ENCODE data around the gene CDC25B. TPM values are rescaled to one million over a fixed set of nuclear protein-coding genes. Genes with fewer than 3 reads are reported as not detected.

CDC25B gene
- total and polyA plus RNA-seq, 2 of the 13 experiments (the other 11 are each of a cell fraction or from before 2014, with no cell fraction given) = 14.5 to 19.4 TPM

GRCh38 chr20:3820048-3820900 lies 24.2 kb downstream of the CDC25B start, which contains the start of gene AP5S1 (continued):
- TF ChIP-seq RXRB (CRISPR knock-in tag; IDR thresholded peaks at IDR 0.05; ENCODE audit: borderline replicate concordance) = peak; percentile 77; the same call in 1 of the 2 replicates
- TF ChIP-seq EED (CRISPR knock-in tag; IDR thresholded peaks at IDR 0.05) = peak; percentile 94
- 0 out of 2 replicates have a peak, but pooled peaks have one; percentile 58 for TF ChIP-seq THYN1 (CRISPR knock-in tag; IDR thresholded peaks at IDR 0.05; ENCODE audit: borderline replicate concordance, low read depth)
- peak; percentile 90; the same call in 1 of the 2 replicates for TF ChIP-seq ZKSCAN8 (CRISPR knock-in tag; IDR thresholded peaks at IDR 0.05; ENCODE audit: borderline replicate concordance)
- TF ChIP-seq BATF2 (CRISPR knock-in tag; IDR thresholded peaks at IDR 0.05) = peak; percentile 86
- TF ChIP-seq ZC3H4 (CRISPR knock-in tag; IDR thresholded peaks at IDR 0.05; ENCODE audit: borderline replicate concordance) = peak; percentile 11; the same call in 1 of the 2 replicates
- TF ChIP-seq ZNF878 (CRISPR knock-in tag; IDR thresholded peaks at IDR 0.05) = peak; percentile 93; the same call in 1 of the 2 replicates
- TF ChIP-seq RFX5 (IDR thresholded peaks at IDR 0.05; ENCODE audit: low read depth, low read length) = peak; percentile 74; the same call in 1 of the 2 replicates
- TF ChIP-seq FOXA3 (CRISPR knock-in tag; IDR thresholded peaks at IDR 0.05) = peak; percentile 73
- peak; percentile 95 for TF ChIP-seq AGO2 (optimal IDR thresholded peaks at IDR 0.05; ENCODE audit: low read depth, low read length)
- no peak for TF ChIP-seq TCF7L2 (IDR thresholded peaks at IDR 0.05; ENCODE audit: low read depth, low read length)
- TF ChIP-seq TFDP1 (CRISPR knock-in tag; IDR thresholded peaks at IDR 0.05; ENCODE audit: borderline replicate concordance) = peak; percentile 78
- TF ChIP-seq ZFP90 (CRISPR knock-in tag; IDR thresholded peaks at IDR 0.05; ENCODE audit: borderline replicate concordance) = peak; percentile 16
- peak; percentile 98; the same call in 1 of the 2 replicates for TF ChIP-seq ZNF598 (CRISPR knock-in tag; IDR thresholded peaks at IDR 0.05; ENCODE audit: borderline replicate concordance)
- TF ChIP-seq ZBTB43 (CRISPR knock-in tag; conservative IDR thresholded peaks at IDR 0.05) = peak; percentile 94
- peak; percentile 96 for TF ChIP-seq CREBL2 (CRISPR knock-in tag; IDR thresholded peaks at IDR 0.05; ENCODE audit: borderline replicate concordance)
- peak; percentile 54; the same call in 1 of the 2 replicates for TF ChIP-seq NFE2 (CRISPR knock-in tag; IDR thresholded peaks at IDR 0.05)
- no peak; the same call in none of the 2 replicates for TF ChIP-seq ZFP36L2 (CRISPR knock-in tag; IDR thresholded peaks at IDR 0.05)
- no peak; the same call in 1 of the 2 replicates for TF ChIP-seq MTF2 (CRISPR knock-in tag; IDR thresholded peaks at IDR 0.05; ENCODE audit: borderline replicate concordance)
- TF ChIP-seq ZNF816 (CRISPR knock-in tag; IDR thresholded peaks at IDR 0.05; ENCODE audit: borderline replicate concordance) = no peak
- TF ChIP-seq XRCC5 (optimal IDR thresholded peaks at IDR 0.05; ENCODE audit: low read length) = peak; percentile 100
- TF ChIP-seq ZFX (CRISPR knock-in tag; IDR thresholded peaks at IDR 0.05; ENCODE audit: low read depth) = peak; percentile 100
- no peak for TF ChIP-seq GPBP1L1 (CRISPR knock-in tag; IDR thresholded peaks at IDR 0.05)

All from HepG2 (cell line).